GM19463 (cell line): ENCODE data around the gene TSPAN9.

Experiments
- ATAC-seq: cut with Tn5 transposase; IDR thresholded peaks from one replicate; pipeline ENCODE4 v1.9.1; 2021; ENCODE audit warnings: mild to moderate bottlenecking, moderate library complexity; ENCODE audit not compliant: unreplicated experiment

Gene TSPAN9

GRCh38 chr12:3288690-3289089, 211.5 kb downstream of the TSPAN9 start:
- ATAC-seq: no peak

GRCh38 chr12:3289702-3290101, 212.5 kb downstream of the TSPAN9 start:
- ATAC-seq: no peak

- ATAC-seq: no peak
Measured at GRCh38 chr12:3291939-3292338, 214.8 kb downstream of the TSPAN9 start.

GRCh38 chr12:3292677-3293412, 215.7 kb downstream of the TSPAN9 start:
- ATAC-seq: no peak

GRCh38 chr12:3293446-3294161, 216.4 kb downstream of the TSPAN9 start:
- ATAC-seq: no peak

- no peak for ATAC-seq
Measured at GRCh38 chr12:3294481-3294911, 217.3 kb downstream of the TSPAN9 start.

GRCh38 chr12:3295225-3295624, 218.0 kb downstream of the TSPAN9 start:
- no peak for ATAC-seq

GRCh38 chr12:3295646-3296408, 218.6 kb downstream of the TSPAN9 start:
- ATAC-seq: no peak

- ATAC-seq: no peak
Measured at GRCh38 chr12:3296409-3296701, 219.2 kb downstream of the TSPAN9 start.

- ATAC-seq: no peak
Measured at GRCh38 chr12:3298603-3299002, 221.4 kb downstream of the TSPAN9 start.

- ATAC-seq: peak; percentile 81
Measured at GRCh38 chr12:3299929-3300832, 223.0 kb downstream of the TSPAN9 start.

GRCh38 chr12:3300833-3301401, 223.7 kb downstream of the TSPAN9 start:
- no peak for ATAC-seq

GRCh38 chr12:3302401-3303041, 225.3 kb downstream of the TSPAN9 start:
- ATAC-seq: no peak

GRCh38 chr12:3303410-3304136, 226.4 kb downstream of the TSPAN9 start:
- no peak for ATAC-seq

GRCh38 chr12:3304436-3305165, 227.4 kb downstream of the TSPAN9 start:
- no peak for ATAC-seq

- no peak for ATAC-seq
Measured at GRCh38 chr12:3305464-3305863, 228.3 kb downstream of the TSPAN9 start.

GRCh38 chr12:3305904-3306619, 228.9 kb downstream of the TSPAN9 start:
- no peak for ATAC-seq

- ATAC-seq: no peak
Measured at GRCh38 chr12:3307389-3307788, 230.2 kb downstream of the TSPAN9 start.
